Glutamatergic neuron (in vitro differentiated cells): ENCODE data around the gene ERP29. TPM values are rescaled to one million over a fixed set of nuclear protein-coding genes. Genes with fewer than 3 reads are reported as not detected.

ENCODE experiments used
- DNase-seq: peaks from one replicate; pipeline ENCODE4 v3.0.0; 2022
- H3K27ac Mint-ChIP-seq: one replicate; pipeline ENCODE4 v1.8.0; 2020; ENCODE audit warnings: mild to moderate bottlenecking, mixed read lengths, inconsistent platforms; ENCODE audit not compliant: unreplicated experiment
- H3K27me3 Mint-ChIP-seq: one replicate; pipeline ENCODE4 v1.8.0; 2020; ENCODE audit warnings: mild to moderate bottlenecking, moderate library complexity, mixed read lengths, inconsistent platforms; ENCODE audit not compliant: unreplicated experiment
- H3K36me3 Mint-ChIP-seq: one replicate; pipeline ENCODE4 v1.8.0; 2020; ENCODE audit warnings: mild to moderate bottlenecking, mixed read lengths, inconsistent platforms; ENCODE audit not compliant: unreplicated experiment
- H3K4me1 Mint-ChIP-seq: one replicate; pipeline ENCODE4 v1.8.0; 2020; ENCODE audit warnings: mild to moderate bottlenecking, low read depth, mixed read lengths, inconsistent platforms; ENCODE audit not compliant: unreplicated experiment
- H3K4me3 Mint-ChIP-seq: one replicate; pipeline ENCODE4 v1.8.0; 2020; ENCODE audit warnings: mild to moderate bottlenecking, mixed read lengths, inconsistent platforms; ENCODE audit not compliant: unreplicated experiment
- H3K9me3 Mint-ChIP-seq: one replicate; pipeline ENCODE4 v1.8.0; 2020; ENCODE audit warnings: mild to moderate bottlenecking, moderate library complexity, mixed read lengths, inconsistent platforms; ENCODE audit not compliant: unreplicated experiment
- total RNA-seq: library from RNA; stranded (reverse); fragmentation: NEBNext Ultra II Directional; extraction: Animal tissue kit (Norgen Biotek cat#: 25700); gene quantifications from one replicate; pipeline ENCODE4 v1.2.1, GENCODE V29; 2021; ENCODE audit not compliant: unreplicated experiment
- TF ChIP-seq, protein P1 (sequence below): fragments of 200-600 bp; sonication (generic); IDR thresholded peaks from one replicate; pipeline ENCODE4 v1.5.0; 2021; ENCODE audit not compliant: partially characterized antibody, unreplicated experiment

The ERP29 gene
- total RNA-seq, 1 donor from 2014 or later: 114 TPM

DNA sequence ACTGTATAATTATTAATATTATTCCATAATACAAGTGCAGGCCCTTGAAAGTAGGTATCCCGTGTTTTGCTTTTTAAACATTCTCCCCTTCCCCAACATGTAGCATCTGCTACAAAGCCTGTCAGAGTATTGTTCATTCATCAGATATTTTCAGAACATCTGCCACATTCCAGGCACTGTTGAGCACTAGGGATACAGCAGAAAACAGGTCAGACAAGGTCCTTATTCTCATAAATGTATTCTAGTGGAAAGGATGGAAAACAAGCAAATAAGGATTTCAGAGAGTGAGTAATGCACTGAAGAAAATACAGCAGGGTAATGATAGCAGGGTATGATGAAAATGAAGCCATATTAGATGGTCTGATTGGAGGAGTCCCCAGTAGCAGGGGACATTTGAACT is 3.8 kb downstream of the ERP29 start:
- peaks cover 10% of the 10 kb centered on the region for H3K36me3 Mint-ChIP-seq

GRCh38 chr12:112018571-112019237 is 5.5 kb downstream of the ERP29 start:
- Mint-ChIP-seq H3K4me3 (no peak overlapping the region), H3K9me3 (peaks cover 3% of the 10 kb centered on the region), H3K27ac (peak overlapping the region; percentile 6), H3K36me3 (peaks cover 10% of the 10 kb centered on the region), H3K27me3 (peaks cover 3% of the 10 kb centered on the region), H3K4me1 (peaks cover 22% of the 10 kb centered on the region)
- no peak for DNase-seq
- TF ChIP-seq, protein P1, sequence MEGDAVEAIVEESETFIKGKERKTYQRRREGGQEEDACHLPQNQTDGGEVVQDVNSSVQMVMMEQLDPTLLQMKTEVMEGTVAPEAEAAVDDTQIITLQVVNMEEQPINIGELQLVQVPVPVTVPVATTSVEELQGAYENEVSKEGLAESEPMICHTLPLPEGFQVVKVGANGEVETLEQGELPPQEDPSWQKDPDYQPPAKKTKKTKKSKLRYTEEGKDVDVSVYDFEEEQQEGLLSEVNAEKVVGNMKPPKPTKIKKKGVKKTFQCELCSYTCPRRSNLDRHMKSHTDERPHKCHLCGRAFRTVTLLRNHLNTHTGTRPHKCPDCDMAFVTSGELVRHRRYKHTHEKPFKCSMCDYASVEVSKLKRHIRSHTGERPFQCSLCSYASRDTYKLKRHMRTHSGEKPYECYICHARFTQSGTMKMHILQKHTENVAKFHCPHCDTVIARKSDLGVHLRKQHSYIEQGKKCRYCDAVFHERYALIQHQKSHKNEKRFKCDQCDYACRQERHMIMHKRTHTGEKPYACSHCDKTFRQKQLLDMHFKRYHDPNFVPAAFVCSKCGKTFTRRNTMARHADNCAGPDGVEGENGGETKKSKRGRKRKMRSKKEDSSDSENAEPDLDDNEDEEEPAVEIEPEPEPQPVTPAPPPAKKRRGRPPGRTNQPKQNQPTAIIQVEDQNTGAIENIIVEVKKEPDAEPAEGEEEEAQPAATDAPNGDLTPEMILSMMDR: no peak

More for the DNA sequence above, 3.8 kb downstream of the ERP29 start:
- Mint-ChIP-seq H3K4me3 (peak overlapping the region; percentile 47), H3K27ac (peak overlapping the region; percentile 93), H3K9me3 (peaks cover 6% of the 10 kb centered on the region), H3K27me3 (peaks cover 8% of the 10 kb centered on the region), H3K4me1 (peaks cover 23% of the 10 kb centered on the region)
- no peak for DNase-seq
- TF ChIP-seq, protein P1: no peak

DNA sequence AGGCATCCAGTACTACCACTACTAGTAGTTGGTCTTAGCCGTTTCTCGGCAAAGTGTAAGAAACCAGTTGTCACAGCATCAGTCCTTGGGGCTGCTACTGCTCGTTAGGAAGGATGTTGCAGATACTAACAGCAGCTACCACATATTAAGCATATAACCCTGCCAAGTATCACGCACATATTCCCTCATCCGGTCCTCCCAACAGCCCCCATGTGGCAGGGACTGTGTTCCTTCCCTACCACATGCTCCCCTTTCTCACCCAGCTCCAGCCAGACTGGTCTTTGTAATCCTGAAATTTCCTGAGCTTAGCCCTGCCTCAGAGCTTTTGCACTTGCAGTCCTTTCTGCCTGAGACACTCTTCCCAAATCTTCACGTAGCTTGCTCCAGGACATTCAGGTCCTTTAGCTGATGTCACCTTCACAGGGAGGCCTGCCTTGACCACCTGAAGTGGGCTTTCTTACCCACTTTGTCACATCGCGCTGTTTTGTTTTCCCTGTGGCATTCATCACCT is 7.8 kb downstream of the ERP29 start:
- H3K4me3 Mint-ChIP-seq: no peak overlapping the region
- DNase-seq: no peak
- peaks cover 11% of the 10 kb centered on the region for H3K4me1 Mint-ChIP-seq
- TF ChIP-seq, protein P1: no peak
- H3K36me3 Mint-ChIP-seq: peaks cover 4% of the 10 kb centered on the region
- peaks cover 3% of the 10 kb centered on the region for H3K9me3 Mint-ChIP-seq
- H3K27me3 Mint-ChIP-seq: peaks cover 2% of the 10 kb centered on the region
- no peak overlapping the region for H3K27ac Mint-ChIP-seq

- H3K27ac Mint-ChIP-seq: no peak overlapping the region
- no peak overlapping the region for H3K4me3 Mint-ChIP-seq
- no peaks in the 10 kb centered on the region for H3K9me3 Mint-ChIP-seq
- no peaks in the 10 kb centered on the region for H3K36me3 Mint-ChIP-seq
- no peak for DNase-seq
- H3K4me1 Mint-ChIP-seq: peaks cover 5% of the 10 kb centered on the region
- no peaks in the 10 kb centered on the region for H3K27me3 Mint-ChIP-seq
- TF ChIP-seq, protein P1: no peak
Observed at GRCh38 chr12:112022241-112023016, 9.2 kb downstream of the ERP29 start.
